Measurements from ENCODE around the gene PRKCB. TPM values are rescaled to one million over a fixed set of nuclear protein-coding genes. Genes with fewer than 3 reads are reported as not detected.

The PRKCB gene
- total RNA-seq: not detected in 2 replicates

DNA sequence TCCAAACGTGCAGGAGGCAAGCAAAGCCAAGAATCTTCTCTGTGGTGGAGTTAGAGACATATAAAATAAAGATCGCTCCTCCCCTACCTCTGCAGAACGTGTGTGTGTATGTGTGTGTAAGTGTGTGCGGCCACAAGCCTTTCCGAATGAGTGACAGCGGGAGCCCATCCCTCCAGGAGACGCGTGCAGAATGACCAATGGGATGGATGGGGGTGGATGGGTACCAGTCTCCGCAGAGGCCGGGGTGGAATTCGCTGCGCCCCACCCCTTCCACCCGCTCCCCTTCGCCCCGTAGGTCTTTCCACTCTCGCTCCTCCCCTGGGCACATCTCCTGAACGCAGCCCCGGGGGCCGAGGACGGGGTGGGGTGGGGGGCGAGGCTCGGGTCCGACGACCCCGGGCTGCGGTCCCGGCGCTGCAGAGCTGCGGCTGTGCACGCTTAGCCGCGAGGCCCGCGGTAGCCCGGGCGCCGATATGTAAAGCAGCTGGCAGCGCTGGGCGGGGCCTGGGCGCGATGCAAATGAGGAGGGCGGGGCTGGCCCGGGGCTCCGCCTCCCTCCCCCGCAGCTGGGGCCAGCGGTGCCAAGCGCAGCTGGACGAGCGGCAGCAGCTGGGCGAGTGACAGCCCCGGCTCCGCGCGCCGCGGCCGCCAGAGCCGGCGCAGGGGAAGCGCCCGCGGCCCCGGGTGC, at the start of gene PRKCB:
Gene PRKCB (plus strand): TSS at position 594 of the 688 bp plus-strand sequence.

DNA sequence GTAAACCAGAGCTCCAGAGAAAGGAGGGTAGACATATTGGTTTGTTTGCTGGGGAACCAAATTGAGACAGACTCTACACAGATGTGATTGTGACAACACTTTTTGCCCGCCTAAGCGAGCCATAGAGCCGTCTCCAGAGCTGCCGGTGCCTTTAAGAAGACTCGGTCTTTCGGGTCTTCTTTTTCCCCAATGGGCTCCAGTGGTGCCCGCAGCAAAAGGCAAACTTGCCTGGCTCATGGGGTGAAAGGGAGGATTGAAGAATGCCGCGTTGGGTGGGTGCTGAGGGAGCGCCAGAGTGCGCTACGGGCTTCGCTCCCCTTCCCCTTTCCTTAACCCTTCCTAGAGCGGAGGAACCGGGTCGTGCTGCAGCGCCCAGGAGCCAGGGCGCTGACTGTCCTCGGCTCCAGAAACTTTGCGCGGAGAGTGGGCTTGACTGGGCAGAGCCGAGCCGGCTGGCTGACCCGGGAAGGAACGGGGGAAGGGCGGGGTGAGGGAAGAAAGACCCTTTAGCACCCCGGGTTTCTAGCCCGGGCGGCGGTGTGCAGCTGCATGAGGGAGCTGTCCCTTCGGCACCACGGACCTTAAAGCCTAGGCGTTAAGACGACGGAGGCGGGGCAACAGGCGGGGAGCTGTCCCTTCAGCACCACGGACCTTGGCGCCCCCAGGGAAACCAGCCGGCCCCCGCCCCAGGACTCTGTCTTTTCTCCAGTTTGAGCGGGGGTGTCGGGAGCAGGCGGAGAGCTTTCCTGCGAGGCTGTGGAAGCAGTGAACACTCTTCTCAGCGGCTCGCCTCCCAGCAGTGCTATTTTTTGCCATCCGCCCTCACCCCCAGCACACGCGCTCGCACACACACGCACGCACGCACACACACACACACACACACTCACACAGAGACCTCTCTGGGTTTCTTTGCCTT, 419.9 kb downstream of the PRKCB start, which contains the start of gene CACNG3:
Gene CACNG3 (plus strand): TSS at position 880 of the 916 bp plus-strand sequence. CDS start 420 bp downstream, outside the sequence.

Other genes starting within 250 kb of the PRKCB start
- gene NDUFAB1, start 239.7 kb upstream of the PRKCB start, total RNA-seq: 36.8 and 53.0 TPM in 2 replicates
- 4.6 and 6.6 TPM in 2 replicates for gene PALB2, start 194.7 kb upstream of the PRKCB start, total RNA-seq
- 34.8 and 84.8 TPM in 2 replicates for gene DCTN5, start 194.5 kb upstream of the PRKCB start, total RNA-seq
- 2.4 and 3.5 TPM in 2 replicates for gene PLK1, start 157.1 kb upstream of the PRKCB start, total RNA-seq
- gene ERN2, start 122.8 kb upstream of the PRKCB start, total RNA-seq: 0.26 and 1.3 TPM in 2 replicates
- not detected in 2 replicates for gene CHP2, start 81.0 kb upstream of the PRKCB start, total RNA-seq

All from bronchial smooth muscle cell (primary cell).